HepG2 (cell line): Measurements from ENCODE around the gene IL5RA. TPM values are rescaled to one million over a fixed set of nuclear protein-coding genes. Genes with fewer than 3 reads are reported as not detected.

ENCODE experiments used
- ATAC-seq: fragments of 200-7000 bp; cut with Tn5 transposase; 3 replicates; pipeline ENCODE4 v1.9.1; 2020; ENCODE audit warnings: mild to moderate bottlenecking, moderate library complexity
- BruUV-seq: library from RNA; stranded (reverse); fragments of 400-500 nt; replicated peaks from 2 replicates; lab custom pipeline; 2021; lab: Mats Ljungman, UMichigan
- CTCF ChIA-PET: fragments of 300-600 bp; formaldehyde crosslinking; extraction: SDS; loops from one replicate; lab custom pipeline; 2021; ENCODE audit warnings: low total read pairs, inconsistent platforms, low intra/inter-chr PET ratio; lab: Yijun Ruan, JAX
- POLR2A ChIA-PET: fragments of 350-600 bp; sonication (Branson Sonifier 250); formaldehyde crosslinking; loops from one replicate; lab custom pipeline; 2020; ENCODE audit warnings: antibody characterized with exemption, inconsistent platforms; lab: Yijun Ruan, JAX
- DNase-seq: peaks from one replicate; pipeline ENCODE4 v3.0.0-alpha.2; 2015; ENCODE audit warnings: low spot score
- FAIRE-seq: peaks from 3 replicates; lab custom pipeline; 2011; peaks lifted over from hg19 to GRCh38; lab: Jason Lieb, UNC
- H2AFZ ChIP-seq: one replicate; pipeline ENCODE4 v1.6.1; 2011; ENCODE audit warnings: low read length, inconsistent platforms
- H3K27ac ChIP-seq: fragments of 300-600 bp; 3 replicates; pipeline ENCODE4 v1.8.0; 2011; ENCODE audit warnings: mixed run types, mild to moderate bottlenecking, mixed read lengths, low read length, inconsistent platforms; ENCODE audit not compliant: insufficient read depth; ENCODE audit errors: extremely low read length
- H3K27me3 ChIP-seq, 2 experiments: fragments of 200-600 bp in 1 of 2; 2 replicates in 1 of 2; 3 replicates in 1 of 2; pipeline versions ENCODE4 v1.6.0 to v1.8.0; 2011; ENCODE audit warnings: low read length in 2 of 2, mild to moderate bottlenecking in 2 of 2, moderate library complexity in 2 of 2, inconsistent platforms in 1 of 2; ENCODE audit not compliant: insufficient read depth in 2 of 2, control insufficient read depth in 1 of 2
- H3K36me3 ChIP-seq, 2 experiments: fragments of 200-600 bp in 1 of 2; replicated peaks in 1 of 2; 2 replicates in 1 of 2; 3 replicates in 1 of 2; pipeline versions ENCODE4 v1.5.1 to v1.8.0; 2011; ENCODE audit warnings: low read length in 2 of 2, inconsistent platforms in 1 of 2; ENCODE audit not compliant: insufficient read depth in 2 of 2, control insufficient read depth in 1 of 2
- H3K4me1 ChIP-seq: 2 replicates; pipeline ENCODE4 v1.5.1; 2012; ENCODE audit warnings: low read length, inconsistent platforms; ENCODE audit not compliant: insufficient read depth
- H3K4me2 ChIP-seq: 2 replicates; pipeline ENCODE4 v1.6.0; 2011; ENCODE audit warnings: low read depth, low read length, inconsistent platforms
- H3K4me3 ChIP-seq, 3 experiments: fragments of 200-600 bp in 1 of 3; sonication (generic), shearing (Covaris generic) in 1 of 3; replicated peaks in 1 of 3; 2 replicates each; pipeline ENCODE4 v1.5.1; 2011 to 2016; ENCODE audit warnings: low read length in 3 of 3, inconsistent platforms in 2 of 3, low read depth in 2 of 3, mild to moderate bottlenecking in 2 of 3, control low read depth in 1 of 3, mixed read lengths in 1 of 3; ENCODE audit not compliant: insufficient read depth in 1 of 3
- H3K79me2 ChIP-seq: one replicate; pipeline ENCODE4 v1.6.1; 2011; ENCODE audit warnings: low read length, inconsistent platforms; ENCODE audit not compliant: insufficient read depth
- H3K9ac ChIP-seq: 2 replicates; pipeline ENCODE4 v1.6.0; 2011; ENCODE audit warnings: mild to moderate bottlenecking, low read depth, low read length, inconsistent platforms; ENCODE audit not compliant: insufficient read depth
- H3K9me3 ChIP-seq: 2 replicates; pipeline ENCODE4 v1.5.1; 2012; ENCODE audit warnings: mild to moderate bottlenecking, low read length
- H4K20me1 ChIP-seq: 2 replicates; pipeline ENCODE4 v1.6.0; 2011; ENCODE audit warnings: inconsistent platforms, mild to moderate bottlenecking, low read length, moderate library complexity; ENCODE audit not compliant: insufficient read depth
- ARID2 ChIP-seq: sonication (generic); formaldehyde crosslinking; IDR thresholded peaks from 2 replicates; pipeline ENCODE4 v1.8.1; 2022; ENCODE audit warnings: mild to moderate bottlenecking, missing genetic modification reagents, borderline replicate concordance
- ATF7-NPFF ChIP-seq: sonication (generic); formaldehyde crosslinking; IDR thresholded peaks from 2 replicates; pipeline ENCODE4 v1.8.1; 2023; ENCODE audit warnings: mild to moderate bottlenecking, low read depth, missing genetic modification reagents, moderate library complexity
- HMG20B ChIP-seq: conservative IDR thresholded peaks from 2 replicates; pipeline ENCODE4 v1.6.1; 2016; ENCODE audit warnings: missing genetic modification reagents, missing compliant biosample characterization
- HOXA9 ChIP-seq: sonication (generic); formaldehyde crosslinking; IDR thresholded peaks from 2 replicates; pipeline ENCODE4 v1.8.1; 2022; ENCODE audit warnings: missing genetic modification reagents, mild to moderate bottlenecking, moderate library complexity, borderline replicate concordance
- MAF1 ChIP-seq: sonication (generic); formaldehyde crosslinking; IDR thresholded peaks from 2 replicates; pipeline ENCODE4 v1.5.0; 2020; ENCODE audit warnings: missing genetic modification reagents, borderline replicate concordance
- MYC ChIP-seq: sonication (generic); formaldehyde crosslinking; IDR thresholded peaks from 2 replicates; pipeline ENCODE4 v1.9.0; 2021; ENCODE audit warnings: missing genetic modification reagents, borderline replicate concordance
- RBFOX2 ChIP-seq: fragments of 200-400 bp; formaldehyde crosslinking; IDR thresholded peaks from 2 replicates; pipeline ENCODE4 v1.6.1; 2017; ENCODE audit warnings: low read depth, mild to moderate bottlenecking, low read length
- SETDB1 ChIP-seq: sonication (generic); formaldehyde crosslinking; IDR thresholded peaks from 2 replicates; pipeline ENCODE4 v1.5.1; 2020; ENCODE audit warnings: missing genetic modification reagents, mild to moderate bottlenecking, borderline replicate concordance
- SMARCC2 ChIP-seq: fragments of 450-650 bp; IDR thresholded peaks from 2 replicates; pipeline ENCODE4 v1.6.1; 2017; ENCODE audit warnings: antibody characterized with exemption, mild to moderate bottlenecking
- SYNCRIP ChIP-seq: fragments of 200-400 bp; formaldehyde crosslinking; IDR thresholded peaks from 2 replicates; pipeline ENCODE4 v1.6.1; 2018; ENCODE audit warnings: mild to moderate bottlenecking, low read depth, low read length; ENCODE audit not compliant: insufficient read depth
- ZNF143 ChIP-seq: sonication (generic); formaldehyde crosslinking; IDR thresholded peaks from 2 replicates; pipeline ENCODE4 v1.4.0; 2020; ENCODE audit warnings: missing genetic modification reagents
- ZNF530 ChIP-seq: sonication (generic); formaldehyde crosslinking; IDR thresholded peaks from 2 replicates; pipeline ENCODE4 v1.5.0; 2020; ENCODE audit warnings: low read depth, mild to moderate bottlenecking, missing genetic modification reagents
- ZNF615 ChIP-seq: sonication (generic); formaldehyde crosslinking; IDR thresholded peaks from 2 replicates; pipeline ENCODE4 v1.5.0; 2020; ENCODE audit warnings: mild to moderate bottlenecking, missing genetic modification reagents, borderline replicate concordance
- ZSCAN9 ChIP-seq: IDR thresholded peaks from 2 replicates; pipeline ENCODE4 v1.6.1; 2016; ENCODE audit warnings: borderline replicate concordance
- WGBS: methylation state at CpG from one replicate; pipeline ENCODE4 v1.1.6; 2017; ENCODE audit warnings: low lambda C conversion rate; 5-methylcytosine and 5-hydroxymethylcytosine counted together
- in situ Hi-C: cut with HindIII; loops from 2 replicates; pipeline ENCODE4 v1.10.0; 2017; ENCODE audit warnings: low pct_unique_long_range_greater_than_20kb; ENCODE audit not compliant: extremely low pct_ligation_motif_present
- intact Hi-C: fragments of 100-400 bp; cut with micrococcal nuclease; formaldehyde crosslinking; loops from one replicate; pipeline ENCODE4 v1.10.0; 2022; ENCODE audit not compliant: unreplicated experiment
- polyA plus RNA-seq, 8 experiments: library from polyadenylated mRNA; depleted of rRNA in 3 of 8; stranded (reverse) in 7 of 8; unstranded in 1 of 8; fragments of >200 nt; fragmentation: Illumina TruSeq in 4 of 8; extraction: Trizol in 4 of 8; gene quantifications; 2 replicates each; pipeline versions ENCODE4 v1.2.1 to v1.2.3, GENCODE V29; 2011 to 2016; ENCODE audit warnings: low read depth in 4 of 8, missing spikeins in 1 of 8, mixed read lengths in 1 of 8; ENCODE audit not compliant: insufficient read depth in 1 of 8
- total RNA-seq, 5 experiments: library from RNA; depleted of rRNA; stranded (reverse); fragments of >200 nt; fragmentation: Illumina TruSeq; extraction: Trizol; gene quantifications; 2 replicates each; pipeline ENCODE4 v1.2.3, GENCODE V29; 2016; ENCODE audit warnings: low read depth in 1 of 5
- TF ChIP-seq, protein P1 (sequence below): sonication (generic); formaldehyde crosslinking; IDR thresholded peaks from 2 replicates; pipeline ENCODE4 v1.4.0; 2020; ENCODE audit warnings: missing genetic modification reagents, mild to moderate bottlenecking, borderline replicate concordance
- TF ChIP-seq, protein P2 (sequence below): sonication (generic); formaldehyde crosslinking; IDR thresholded peaks from 2 replicates; pipeline ENCODE4 v1.4.0; 2020; ENCODE audit warnings: mild to moderate bottlenecking, missing genetic modification reagents
- TF ChIP-seq, protein P3 (sequence below): sonication (generic); formaldehyde crosslinking; IDR thresholded peaks from 2 replicates; pipeline ENCODE4 v1.4.0; 2020; ENCODE audit warnings: mild to moderate bottlenecking, missing genetic modification reagents

IL5RA gene
- total and polyA plus RNA-seq, 2 of the 13 experiments (the other 11 are each of a cell fraction or from before 2014, with no cell fraction given), result not detected

DNA sequence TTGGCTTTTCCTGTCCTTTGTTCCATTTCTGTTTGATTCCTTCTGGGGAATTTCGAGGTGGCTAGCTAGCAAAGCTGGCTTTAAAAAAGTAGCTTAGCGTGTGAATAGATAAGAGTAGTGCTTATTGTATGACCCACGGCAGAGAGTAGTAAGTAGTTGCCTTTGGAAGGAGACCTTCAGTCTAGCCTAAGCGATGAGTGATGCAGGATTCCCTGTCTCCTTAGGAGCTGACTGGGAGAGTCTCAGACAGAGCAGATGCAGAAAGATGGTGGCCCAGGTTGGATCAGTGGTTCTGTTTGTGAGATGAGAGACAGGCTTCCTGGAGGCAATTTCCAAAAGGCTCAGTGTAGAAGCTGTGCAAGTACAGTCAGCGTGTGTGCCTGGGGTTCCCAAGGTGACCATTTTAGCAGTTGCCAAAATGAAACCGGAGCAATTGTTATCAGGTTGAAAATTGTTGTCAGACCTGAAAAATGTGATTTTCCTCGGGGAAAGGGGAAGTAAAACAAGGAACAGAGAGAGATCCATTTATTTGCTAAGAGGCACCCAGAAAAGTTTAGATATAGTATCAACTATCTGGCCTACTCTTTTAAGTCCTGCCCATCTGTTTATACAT, 681 bp upstream of the IL5RA start (continued):
- no peak for TF ChIP-seq SETDB1 (CRISPR knock-in tag)
- no peak for TF ChIP-seq MYC (CRISPR knock-in tag)
- no peak for TF ChIP-seq ZNF615

DNA sequence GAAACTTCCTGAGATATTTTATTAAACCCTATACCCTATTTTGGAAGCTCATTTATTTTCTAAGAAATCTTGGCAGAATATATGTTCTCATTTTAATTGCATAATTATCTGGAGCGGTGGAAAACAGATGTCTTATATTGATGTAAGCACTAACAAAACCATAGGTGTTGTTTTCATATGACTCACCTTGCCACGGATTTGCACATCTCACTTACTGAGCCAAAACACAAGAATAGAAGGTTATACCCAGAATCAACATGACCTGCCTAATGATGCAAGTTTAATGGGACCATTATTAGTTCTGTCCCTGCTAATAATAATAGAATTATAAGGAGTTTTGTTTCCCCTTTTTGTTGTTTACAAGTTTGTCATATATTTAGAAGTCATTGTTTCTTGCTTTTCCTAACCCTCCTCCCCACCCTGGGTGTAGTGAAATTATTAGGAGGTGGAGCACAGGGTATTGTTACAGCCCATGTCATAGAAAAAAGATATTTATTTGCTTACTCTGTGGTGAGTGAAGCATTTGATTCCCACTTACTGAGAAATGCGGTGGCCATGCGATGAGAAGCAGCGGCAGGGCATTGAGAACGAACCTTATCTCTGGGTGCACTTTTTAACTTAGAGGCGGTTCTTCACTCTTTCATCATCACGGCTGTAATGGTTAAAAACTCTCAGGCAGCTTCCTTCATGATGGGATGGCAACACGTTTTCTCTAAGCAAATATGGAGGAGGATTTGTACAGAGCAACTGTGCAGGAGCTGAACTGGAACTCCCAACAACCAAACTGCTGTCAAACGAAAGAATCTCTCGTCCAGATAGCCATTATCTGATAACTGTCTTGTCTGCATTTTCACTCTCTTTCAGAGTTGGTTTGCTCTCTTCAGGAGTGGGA, 521 bp downstream of the IL5RA start:
- FAIRE-seq (no peak), ATAC-seq (no peak), DNase-seq (no peak)
- intact Hi-C loops, result no loop called here
- POLR2A ChIA-PET, result interaction anchor here (0.7 kb wide), 1 partner anchor 286 kb away, joined by 3 read pairs; no protein-coding TSS in a partner anchor
- H4K20me1 ChIP-seq, result no peaks in the 10 kb centered on the region
- H3K79me2 ChIP-seq, result no peaks in the 10 kb centered on the region
- H3K27ac ChIP-seq, result no peak overlapping the region
- no peaks in the 10 kb centered on the region for H3K36me3 ChIP-seq
- no peak overlapping the region for H3K4me2 ChIP-seq
- 4% methylated on average over 11 of the region's 11 CpGs for WGBS
- no peaks in the 10 kb centered on the region for H3K4me1 ChIP-seq
- no TSS peak for BruUV-seq
- H2AFZ ChIP-seq, result no peak overlapping the region
- in situ Hi-C loops, result no loop called here
- no peak for TF ChIP-seq HOXA9
- no peak for TF ChIP-seq HMG20B (CRISPR knock-in tag)
- TF ChIP-seq ATF7-NPFF, result no peak
- TF ChIP-seq, protein P1, sequence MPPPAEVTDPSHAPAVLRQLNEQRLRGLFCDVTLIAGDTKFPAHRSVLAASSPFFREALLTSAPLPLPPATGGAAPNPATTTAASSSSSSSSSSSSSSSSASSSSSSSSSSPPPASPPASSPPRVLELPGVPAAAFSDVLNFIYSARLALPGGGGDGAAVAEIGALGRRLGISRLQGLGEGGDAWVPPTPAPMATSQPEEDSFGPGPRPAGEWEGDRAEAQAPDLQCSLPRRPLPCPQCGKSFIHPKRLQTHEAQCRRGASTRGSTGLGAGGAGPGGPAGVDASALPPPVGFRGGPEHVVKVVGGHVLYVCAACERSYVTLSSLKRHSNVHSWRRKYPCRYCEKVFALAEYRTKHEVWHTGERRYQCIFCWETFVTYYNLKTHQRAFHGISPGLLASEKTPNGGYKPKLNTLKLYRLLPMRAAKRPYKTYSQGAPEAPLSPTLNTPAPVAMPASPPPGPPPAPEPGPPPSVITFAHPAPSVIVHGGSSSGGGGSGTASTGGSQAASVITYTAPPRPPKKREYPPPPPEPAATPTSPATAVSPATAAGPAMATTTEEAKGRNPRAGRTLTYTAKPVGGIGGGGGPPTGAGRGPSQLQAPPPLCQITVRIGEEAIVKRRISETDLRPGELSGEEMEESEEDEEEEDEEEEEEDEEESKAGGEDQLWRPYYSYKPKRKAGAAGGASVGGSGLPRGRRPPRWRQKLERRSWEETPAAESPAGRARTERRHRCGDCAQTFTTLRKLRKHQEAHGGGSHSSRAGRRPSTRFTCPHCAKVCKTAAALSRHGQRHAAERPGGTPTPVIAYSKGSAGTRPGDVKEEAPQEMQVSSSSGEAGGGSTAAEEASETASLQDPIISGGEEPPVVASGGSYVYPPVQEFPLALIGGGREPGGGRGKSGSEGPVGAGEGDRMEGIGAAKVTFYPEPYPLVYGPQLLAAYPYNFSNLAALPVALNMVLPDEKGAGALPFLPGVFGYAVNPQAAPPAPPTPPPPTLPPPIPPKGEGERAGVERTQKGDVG, result no peak
- TF ChIP-seq ZSCAN9 (CRISPR knock-in tag), result no peak
- no peak for TF ChIP-seq RBFOX2
- no peak for TF ChIP-seq ZNF530
- no peak for TF ChIP-seq ARID2 (CRISPR knock-in tag)
- TF ChIP-seq MAF1 (CRISPR knock-in tag), result no peak
- TF ChIP-seq ZNF143 (CRISPR knock-in tag), result no peak
- TF ChIP-seq SMARCC2, result no peak
- TF ChIP-seq, protein P2, sequence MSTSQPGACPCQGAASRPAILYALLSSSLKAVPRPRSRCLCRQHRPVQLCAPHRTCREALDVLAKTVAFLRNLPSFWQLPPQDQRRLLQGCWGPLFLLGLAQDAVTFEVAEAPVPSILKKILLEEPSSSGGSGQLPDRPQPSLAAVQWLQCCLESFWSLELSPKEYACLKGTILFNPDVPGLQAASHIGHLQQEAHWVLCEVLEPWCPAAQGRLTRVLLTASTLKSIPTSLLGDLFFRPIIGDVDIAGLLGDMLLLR, result no peak
- TF ChIP-seq, protein P3, sequence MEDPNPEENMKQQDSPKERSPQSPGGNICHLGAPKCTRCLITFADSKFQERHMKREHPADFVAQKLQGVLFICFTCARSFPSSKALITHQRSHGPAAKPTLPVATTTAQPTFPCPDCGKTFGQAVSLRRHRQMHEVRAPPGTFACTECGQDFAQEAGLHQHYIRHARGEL (CRISPR knock-in tag), result no peak
- TF ChIP-seq SYNCRIP, result no peak
- TF ChIP-seq, all 625 proteins: peak for 0
- Histone ChIP-seq H3K27me3 (peaks cover 0 to 6% of the 10 kb centered on the region in 2 experiments; a peak in 1 of 5 replicates), H3K9ac (no peak overlapping the region), H3K4me3 (no peak overlapping the region), H3K9me3 (no peaks in the 10 kb centered on the region)
- CTCF ChIA-PET, result no interaction called here
